ENCODE measurements around the gene NUP133.

NUP133 gene

DNA sequence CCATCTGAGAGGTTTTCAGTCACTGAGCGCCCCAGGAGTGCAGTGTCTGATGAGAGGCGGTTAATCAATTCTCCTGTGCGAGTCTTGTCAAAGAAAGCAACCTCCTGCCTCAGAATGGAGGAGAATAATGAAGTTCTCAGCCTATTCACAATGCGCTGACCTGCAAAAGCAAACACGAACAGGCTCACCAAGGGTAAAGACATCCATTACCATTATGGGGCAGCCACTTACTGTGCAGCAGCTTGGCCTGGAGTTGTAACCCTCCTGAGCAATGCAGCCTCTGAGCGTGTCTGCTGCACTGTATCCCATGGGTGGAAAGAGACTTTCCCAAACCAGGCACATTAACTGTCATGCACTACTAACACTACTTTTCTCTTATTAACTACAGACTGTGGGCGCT lies 39.4 kb upstream of the NUP133 start:
- H3K4me3 ChIP-seq (replicated peaks in 1 of 2; ENCODE audit: low read depth in 2 of 2, low read length in 2 of 2): no peak overlapping the region
- DNase-seq (ENCODE audit: low read depth in 2 of 2): no peak
- TF ChIP-seq, protein P1, sequence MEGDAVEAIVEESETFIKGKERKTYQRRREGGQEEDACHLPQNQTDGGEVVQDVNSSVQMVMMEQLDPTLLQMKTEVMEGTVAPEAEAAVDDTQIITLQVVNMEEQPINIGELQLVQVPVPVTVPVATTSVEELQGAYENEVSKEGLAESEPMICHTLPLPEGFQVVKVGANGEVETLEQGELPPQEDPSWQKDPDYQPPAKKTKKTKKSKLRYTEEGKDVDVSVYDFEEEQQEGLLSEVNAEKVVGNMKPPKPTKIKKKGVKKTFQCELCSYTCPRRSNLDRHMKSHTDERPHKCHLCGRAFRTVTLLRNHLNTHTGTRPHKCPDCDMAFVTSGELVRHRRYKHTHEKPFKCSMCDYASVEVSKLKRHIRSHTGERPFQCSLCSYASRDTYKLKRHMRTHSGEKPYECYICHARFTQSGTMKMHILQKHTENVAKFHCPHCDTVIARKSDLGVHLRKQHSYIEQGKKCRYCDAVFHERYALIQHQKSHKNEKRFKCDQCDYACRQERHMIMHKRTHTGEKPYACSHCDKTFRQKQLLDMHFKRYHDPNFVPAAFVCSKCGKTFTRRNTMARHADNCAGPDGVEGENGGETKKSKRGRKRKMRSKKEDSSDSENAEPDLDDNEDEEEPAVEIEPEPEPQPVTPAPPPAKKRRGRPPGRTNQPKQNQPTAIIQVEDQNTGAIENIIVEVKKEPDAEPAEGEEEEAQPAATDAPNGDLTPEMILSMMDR (IDR thresholded peaks at IDR 0.05; ENCODE audit: low read depth, low read length): no peak

DNA sequence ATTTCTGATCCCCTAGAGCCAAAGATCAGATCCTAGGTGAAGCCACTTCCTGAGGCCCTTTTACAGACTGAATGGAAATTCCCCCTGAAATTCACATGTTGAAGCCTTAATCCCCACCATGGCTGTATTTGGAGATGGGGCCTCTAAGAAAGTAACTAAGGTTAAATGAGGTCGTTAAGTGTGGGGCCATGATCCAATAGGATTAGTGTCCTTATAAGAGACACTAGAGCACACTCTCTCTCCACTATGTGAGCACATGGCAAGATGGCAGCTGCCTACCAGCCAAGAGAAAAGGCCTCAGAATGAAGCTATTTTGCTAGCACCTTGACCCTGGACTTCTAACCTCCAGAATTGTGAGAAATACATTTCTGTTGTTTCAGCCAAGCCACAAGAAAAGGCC lies 36.4 kb upstream of the NUP133 start:
- no peak for DNase-seq (ENCODE audit: low read depth in 2 of 2)
- no peak overlapping the region for H3K4me3 ChIP-seq (replicated peaks in 1 of 2; ENCODE audit: low read depth in 2 of 2, low read length in 2 of 2)
- TF ChIP-seq, protein P1 (IDR thresholded peaks at IDR 0.05; ENCODE audit: low read depth, low read length): no peak

DNA sequence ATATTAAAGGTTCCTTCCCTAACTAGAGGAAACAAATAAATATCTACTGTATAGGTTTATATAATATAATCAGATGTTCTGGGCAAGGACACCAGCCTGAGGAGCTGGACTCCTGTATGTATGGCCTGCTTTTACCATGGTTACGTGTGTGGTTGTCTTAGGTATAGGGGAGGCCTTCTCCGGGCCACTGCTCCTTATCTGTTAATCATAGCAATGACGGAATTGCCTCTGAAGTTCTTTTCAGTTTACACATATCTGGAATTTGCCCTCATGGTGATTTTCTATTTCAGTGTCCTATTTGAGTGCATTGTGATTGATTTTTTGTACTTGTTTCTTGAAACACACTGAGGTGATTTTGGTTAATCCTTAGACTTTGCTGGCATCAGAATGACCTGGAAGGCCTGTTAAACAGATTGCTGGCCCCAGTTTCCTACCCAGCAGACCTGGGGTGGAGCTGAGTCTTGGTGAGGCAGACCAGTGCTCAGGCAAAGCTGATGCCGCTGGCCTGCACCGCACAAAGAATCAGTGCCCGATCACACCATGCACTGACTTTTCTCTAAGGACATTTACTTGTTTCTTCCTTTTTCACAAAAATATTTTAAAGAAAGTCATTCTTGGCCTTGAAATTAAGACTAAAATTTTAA lies 31.8 kb upstream of the NUP133 start:
- TF ChIP-seq, protein P1 (IDR thresholded peaks at IDR 0.05; ENCODE audit: low read depth, low read length): no peak
- H3K4me3 ChIP-seq (replicated peaks in 1 of 2; ENCODE audit: low read depth in 2 of 2, low read length in 2 of 2): no peak overlapping the region
- DNase-seq (ENCODE audit: low read depth in 2 of 2): no peak

DNA sequence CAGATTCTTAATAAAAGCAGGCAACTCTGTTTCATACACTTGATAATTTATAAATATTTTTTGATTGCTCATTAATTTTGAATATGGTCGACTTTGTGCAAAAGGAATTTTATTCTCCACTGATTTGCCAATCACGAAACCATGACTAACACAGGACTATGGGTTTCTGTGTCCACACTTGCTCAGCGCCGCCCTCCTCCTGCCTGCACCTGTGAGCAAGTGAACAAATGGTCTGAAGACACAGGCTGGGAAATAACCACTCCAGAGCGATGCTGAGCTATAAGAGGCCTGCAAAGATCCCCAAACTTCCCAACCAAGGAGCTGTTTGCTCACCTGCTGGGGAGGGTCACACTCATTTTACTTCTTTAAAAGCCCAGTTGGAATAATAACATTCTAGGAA lies 30.8 kb upstream of the NUP133 start:
- TF ChIP-seq, protein P1 (IDR thresholded peaks at IDR 0.05; ENCODE audit: low read depth, low read length): no peak

DNA sequence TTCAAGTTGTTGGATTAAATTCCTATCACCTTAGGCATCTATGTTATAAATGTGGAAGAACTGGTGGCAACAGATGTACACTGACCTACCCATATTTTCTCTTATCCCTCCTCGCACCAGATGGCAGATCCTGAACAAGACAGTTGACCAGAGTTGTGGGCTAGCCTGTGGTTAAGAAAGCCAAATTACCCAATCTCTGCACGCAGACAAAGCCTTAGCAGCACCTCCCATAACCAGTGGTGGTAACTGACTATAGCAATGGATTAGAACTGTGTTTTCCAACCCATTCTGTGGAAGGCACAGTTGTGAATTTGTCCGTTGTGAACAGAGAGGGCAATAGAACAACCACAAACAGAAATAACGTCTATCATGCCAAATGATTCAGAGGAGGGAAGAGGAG lies 29.8 kb upstream of the NUP133 start:
- no peak overlapping the region for H3K4me3 ChIP-seq (replicated peaks in 1 of 2; ENCODE audit: low read depth in 2 of 2, low read length in 2 of 2)
- DNase-seq (ENCODE audit: low read depth in 2 of 2): no peak
- TF ChIP-seq, protein P1 (IDR thresholded peaks at IDR 0.05; ENCODE audit: low read depth, low read length): no peak

More for the DNA sequence above, 30.8 kb upstream of the NUP133 start:
- no peak for DNase-seq (ENCODE audit: low read depth in 2 of 2)
- H3K4me3 ChIP-seq (replicated peaks in 1 of 2; ENCODE audit: low read depth in 2 of 2, low read length in 2 of 2): no peak overlapping the region

DNA sequence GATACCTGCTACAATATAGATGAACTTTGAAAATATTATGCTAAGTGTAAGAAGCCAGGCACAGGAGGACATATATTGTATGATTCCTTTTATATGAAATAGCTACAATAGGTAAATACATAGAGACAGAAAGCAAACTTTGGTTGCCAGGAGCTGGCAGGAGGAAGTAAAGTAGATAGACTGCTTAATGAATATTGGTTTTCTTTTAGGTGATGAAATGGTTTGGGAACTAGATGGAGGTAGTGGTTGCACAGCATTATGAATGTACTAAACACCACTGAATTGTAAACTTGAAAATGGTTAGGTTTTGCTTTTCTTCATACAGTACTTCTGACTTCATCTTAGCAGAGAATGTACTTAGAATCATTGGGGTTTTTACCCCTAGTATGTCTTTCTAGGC lies 28.8 kb upstream of the NUP133 start:
- DNase-seq (ENCODE audit: low read depth in 2 of 2): no peak
- TF ChIP-seq, protein P1 (IDR thresholded peaks at IDR 0.05; ENCODE audit: low read depth, low read length): no peak
- no peak overlapping the region for H3K4me3 ChIP-seq (replicated peaks in 1 of 2; ENCODE audit: low read depth in 2 of 2, low read length in 2 of 2)

DNA sequence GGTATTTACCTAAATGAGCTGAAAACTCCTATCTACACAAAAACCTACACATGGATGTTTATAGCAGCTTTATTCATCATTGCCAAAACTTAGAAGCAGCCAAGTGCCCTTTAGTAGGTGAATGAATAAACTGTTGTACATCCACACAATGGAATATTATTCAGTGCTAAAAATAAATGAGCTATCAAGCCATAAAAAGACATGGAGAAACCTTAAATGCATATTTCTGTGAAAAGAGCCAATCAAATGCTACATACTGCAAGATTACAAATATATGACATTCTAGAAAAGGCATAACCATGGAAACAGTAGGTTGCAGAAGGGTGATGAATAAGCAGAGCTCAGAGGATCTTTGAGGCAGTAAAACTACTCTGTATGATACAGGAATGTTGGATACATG lies 27.1 kb upstream of the NUP133 start:
- DNase-seq (ENCODE audit: low read depth in 2 of 2): no peak
- TF ChIP-seq, protein P1 (IDR thresholded peaks at IDR 0.05; ENCODE audit: low read depth, low read length): no peak
- no peak overlapping the region for H3K4me3 ChIP-seq (replicated peaks in 1 of 2; ENCODE audit: low read depth in 2 of 2, low read length in 2 of 2)
